Lower leg skin (tissue), 4 donors: Measurements from ENCODE around the gene EHD1. TPM values are rescaled to one million over a fixed set of nuclear protein-coding genes. Genes with fewer than 3 reads are reported as not detected.

Experiments used
- DNase-seq, 2 donors: peaks; one replicate each; pipeline ENCODE4 v3.0.0-alpha.2; 2019; ENCODE audit warnings: low spot score in 2 of 2
- H3K4me3 ChIP-seq: fragments of 200-600 bp; sonication (generic); 2 replicates; pipeline ENCODE4 v1.5.1; 2017; ENCODE audit warnings: mild to moderate bottlenecking, low read depth; ENCODE audit not compliant: poor library complexity, severe bottlenecking
- CTCF ChIP-seq, 3 donors: fragments of 450-650 bp; IDR thresholded peaks; one replicate each; pipeline ENCODE4 v1.5.1; 2016; ENCODE audit warnings: antibody characterized with exemption in 3 of 3, mild to moderate bottlenecking in 3 of 3, moderate library complexity in 2 of 3
- POLR2A ChIP-seq, 2 donors: fragments of 450-650 bp; IDR thresholded peaks; one replicate each; pipeline ENCODE4 v1.6.1; 2016 to 2017; ENCODE audit warnings: antibody characterized with exemption in 2 of 2, mild to moderate bottlenecking in 1 of 2, moderate library complexity in 1 of 2
- WGBS, 2 donors: methylation state at CpG; one replicate each; pipeline ENCODE4 v1.1.5; 2018; 5-methylcytosine and 5-hydroxymethylcytosine counted together
- intact Hi-C: fragments of 100-400 bp; cut with DNase I; formaldehyde crosslinking; loops from one replicate; pipeline ENCODE4 v1.15.0; 2023; ENCODE audit warnings: low total_unique reads
- total RNA-seq, 4 donors: library from RNA; depleted of rRNA; stranded (reverse); fragments of >200 nt; gene quantifications; one replicate each; pipeline ENCODE4 v1.1.0, GENCODE V29; 2016

EHD1 gene
- total RNA-seq, 4 donors from 2014 or later, result 81.0 to 98.9 (median 90.5) TPM

- no peak overlapping the region for H3K4me3 ChIP-seq
Observed at GRCh38 chr11:64853709-64854108, 24.7 kb downstream of the EHD1 start.

GRCh38 chr11:64852804-64853509 is 25.5 kb downstream of the EHD1 start:
- intact Hi-C loops, result no loop called here
- no peak overlapping the region for H3K4me3 ChIP-seq
- no peak for DNase-seq
- WGBS, 2 donors, result 72 to 82% methylated on average over 19 to 24 of the region's 24 CpGs
- no peak for TF ChIP-seq CTCF (IDR thresholded peaks at IDR 0.05)
- no peak for TF ChIP-seq POLR2A (IDR thresholded peaks at IDR 0.05)

More at GRCh38 chr11:64853709-64854108, 24.7 kb downstream of the EHD1 start:
- DNase-seq, result no peak
- intact Hi-C loops, result no loop called here
- 77 to 82% methylated on average over 25 to 27 of the region's 27 CpGs for WGBS, 2 donors
- no peak for TF ChIP-seq POLR2A (IDR thresholded peaks at IDR 0.05)
- no peak for TF ChIP-seq CTCF (IDR thresholded peaks at IDR 0.05)

- 76 to 86% methylated on average over 8 of the region's 8 CpGs for WGBS, 2 donors
- no peak overlapping the region for H3K4me3 ChIP-seq
- intact Hi-C loops, result no loop called here
- TF ChIP-seq CTCF (IDR thresholded peaks at IDR 0.05), result no peak
- TF ChIP-seq POLR2A (IDR thresholded peaks at IDR 0.05), result no peak
- no peak for DNase-seq
Observed at GRCh38 chr11:64851831-64852351, 26.5 kb downstream of the EHD1 start.

GRCh38 chr11:64850979-64851567 is 27.3 kb downstream of the EHD1 start:
- DNase-seq, result no peak
- 47 to 55% methylated on average over 13 of the region's 13 CpGs for WGBS, 2 donors
- TF ChIP-seq POLR2A (IDR thresholded peaks at IDR 0.05) (no peak), CTCF (IDR thresholded peaks at IDR 0.05) (no peak)
- intact Hi-C loops, result no loop called here
- H3K4me3 ChIP-seq, result no peak overlapping the region

GRCh38 chr11:64849598-64850356 is 28.6 kb downstream of the EHD1 start:
- no peak overlapping the region for H3K4me3 ChIP-seq
- intact Hi-C loops, result loop anchor here (5.0 kb wide), 2 partner anchors 43 to 263 kb away; partner anchors contain the start of gene TM7SF2
- DNase-seq, result no peak
- TF ChIP-seq POLR2A (IDR thresholded peaks at IDR 0.05), result no peak
- TF ChIP-seq CTCF (IDR thresholded peaks at IDR 0.05), result no peak
- 66 to 69% methylated on average over 19 of the region's 19 CpGs for WGBS, 2 donors
